HEK293 (cell line): ENCODE results near the gene DIP2C.

Source experiments
- CTCF ChIA-PET: fragments of 350-600 bp; formaldehyde crosslinking; extraction: SDS; loops from one replicate; lab custom pipeline; 2021; ENCODE audit warnings: antibody characterized with exemption; lab: Yijun Ruan, JAX
- POLR2A ChIA-PET: fragments of 300-600 bp; formaldehyde crosslinking; extraction: SDS; loops from one replicate; lab custom pipeline; 2020; ENCODE audit warnings: antibody characterized with exemption, inconsistent platforms; lab: Yijun Ruan, JAX
- H3K27ac ChIP-seq: fragments of 200-500 bp; sonication (Bioruptor generic); 2 replicates; pipeline ENCODE4 v1.5.1; 2014; ENCODE audit warnings: low read depth, low read length, control low read depth, inconsistent platforms; ENCODE audit errors: extremely low read depth
- H3K36me3 ChIP-seq, 2 experiments: fragments of 200-500 bp in 1 of 2; sonication (Bioruptor generic) in 1 of 2; 1 replicate in 1 of 2; 2 replicates in 1 of 2; pipeline ENCODE4 v1.5.1; 2014 to 2017; ENCODE audit warnings: inconsistent platforms in 2 of 2, low read length in 2 of 2; ENCODE audit not compliant: control insufficient read depth in 2 of 2, insufficient read depth in 1 of 2
- H3K4me1 ChIP-seq: fragments of 200-500 bp; sonication (Bioruptor generic); 2 replicates; pipeline ENCODE4 v1.5.1; 2014; ENCODE audit warnings: mild to moderate bottlenecking, low read length, inconsistent platforms; ENCODE audit not compliant: control insufficient read depth, insufficient read depth
- H3K4me3 ChIP-seq: 2 replicates; pipeline ENCODE4 v1.5.1; 2011; ENCODE audit warnings: low read depth, mild to moderate bottlenecking, control low read depth, low read length, moderate library complexity
- H3K9me3 ChIP-seq: fragments of 200-500 bp; sonication (Bioruptor generic); 2 replicates; pipeline ENCODE4 v1.5.1; 2014; ENCODE audit warnings: low read depth, low read length, inconsistent platforms; ENCODE audit not compliant: control insufficient read depth, insufficient read depth
- GLIS1 ChIP-seq: fragments of 450-650 bp; formaldehyde crosslinking; IDR thresholded peaks from 2 replicates; pipeline ENCODE4 v1.5.1; 2016; ENCODE audit warnings: missing biosample characterization, missing genetic modification characterization
- KLF16 ChIP-seq: fragments of 450-650 bp; formaldehyde crosslinking; IDR thresholded peaks from 2 replicates; pipeline ENCODE4 v1.5.1; 2017; ENCODE audit warnings: missing biosample characterization, missing genetic modification characterization
- MYNN ChIP-seq: fragments of 450-650 bp; formaldehyde crosslinking; IDR thresholded peaks from 2 replicates; pipeline ENCODE4 v1.5.1; 2016; ENCODE audit warnings: missing biosample characterization, missing genetic modification characterization, borderline replicate concordance
- REPIN1 ChIP-seq: fragments of 450-650 bp; formaldehyde crosslinking; IDR thresholded peaks from 2 replicates; pipeline ENCODE4 v1.5.1; 2017; ENCODE audit warnings: missing biosample characterization, missing genetic modification characterization, low read depth
- SCRT2 ChIP-seq: fragments of 450-650 bp; formaldehyde crosslinking; IDR thresholded peaks from 2 replicates; pipeline ENCODE4 v1.5.1; 2016; ENCODE audit warnings: missing biosample characterization, missing genetic modification characterization
- ZFHX2 ChIP-seq: fragments of 450-650 bp; formaldehyde crosslinking; conservative IDR thresholded peaks from 2 replicates; pipeline ENCODE4 v1.5.1; 2016; ENCODE audit warnings: missing biosample characterization, missing genetic modification characterization
- ZNF157 ChIP-seq: fragments of 450-650 bp; formaldehyde crosslinking; IDR thresholded peaks from 2 replicates; pipeline ENCODE4 v1.5.1; 2016; ENCODE audit warnings: missing biosample characterization, missing genetic modification characterization
- ZNF174 ChIP-seq: fragments of 450-650 bp; formaldehyde crosslinking; IDR thresholded peaks from 2 replicates; pipeline ENCODE4 v1.5.0; 2017; ENCODE audit warnings: missing biosample characterization, mild to moderate bottlenecking, missing genetic modification characterization
- ZNF311 ChIP-seq: fragments of 450-650 bp; formaldehyde crosslinking; IDR thresholded peaks from 2 replicates; pipeline ENCODE4 v1.5.1; 2017; ENCODE audit warnings: missing biosample characterization, missing genetic modification characterization, borderline replicate concordance
- ZNF600 ChIP-seq: fragments of 450-650 bp; formaldehyde crosslinking; IDR thresholded peaks from 2 replicates; pipeline ENCODE4 v1.5.1; 2016; ENCODE audit warnings: missing biosample characterization, missing genetic modification characterization
- TF ChIP-seq, protein P1 (sequence below): fragments of 450-650 bp; formaldehyde crosslinking; IDR thresholded peaks from 2 replicates; pipeline ENCODE4 v1.5.1; 2016; ENCODE audit warnings: missing biosample characterization, missing genetic modification characterization
- TF ChIP-seq, protein P2 (sequence below): fragments of 450-650 bp; formaldehyde crosslinking; IDR thresholded peaks from 2 replicates; pipeline ENCODE4 v1.5.1; 2017; ENCODE audit warnings: missing biosample characterization, missing genetic modification characterization
- TF ChIP-seq, protein P3 (sequence below): fragments of 450-650 bp; formaldehyde crosslinking; optimal IDR thresholded peaks from 2 replicates; pipeline ENCODE3; 2016; ENCODE audit warnings: missing biosample characterization, mild to moderate bottlenecking, missing genetic modification characterization
- TF ChIP-seq, protein P4 (sequence below): fragments of 450-650 bp; formaldehyde crosslinking; IDR thresholded peaks from 2 replicates; pipeline ENCODE4 v1.5.1; 2016; ENCODE audit warnings: missing biosample characterization, missing genetic modification characterization

DIP2C gene

DNA sequence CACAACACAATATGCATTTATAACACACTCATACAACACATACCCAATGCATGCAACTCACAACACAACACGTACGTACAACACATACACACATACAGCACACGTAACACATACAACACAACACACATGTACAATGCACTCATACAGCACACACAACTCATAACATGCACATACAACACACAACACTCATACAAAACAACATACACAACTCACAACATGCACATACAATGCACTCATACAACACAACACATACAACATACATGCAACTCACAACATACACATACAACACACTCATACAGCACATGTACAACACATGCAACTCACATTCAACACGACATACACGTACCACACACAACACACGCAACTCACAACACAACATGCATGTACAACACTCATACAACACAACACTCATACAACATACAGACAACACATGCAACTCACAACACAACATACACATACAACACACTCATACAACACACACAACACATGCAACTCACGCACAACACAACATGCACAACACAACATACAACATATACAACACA, 21.8 kb downstream of the DIP2C start (continued):
- TF ChIP-seq SCRT2 (tag by site-specific recombination) (no peak), KLF16 (tag by site-specific recombination) (no peak), ZNF157 (tag by site-specific recombination) (0 out of 2 replicates have a peak, but pooled peaks have one; percentile 11)
- TF ChIP-seq, protein P1, sequence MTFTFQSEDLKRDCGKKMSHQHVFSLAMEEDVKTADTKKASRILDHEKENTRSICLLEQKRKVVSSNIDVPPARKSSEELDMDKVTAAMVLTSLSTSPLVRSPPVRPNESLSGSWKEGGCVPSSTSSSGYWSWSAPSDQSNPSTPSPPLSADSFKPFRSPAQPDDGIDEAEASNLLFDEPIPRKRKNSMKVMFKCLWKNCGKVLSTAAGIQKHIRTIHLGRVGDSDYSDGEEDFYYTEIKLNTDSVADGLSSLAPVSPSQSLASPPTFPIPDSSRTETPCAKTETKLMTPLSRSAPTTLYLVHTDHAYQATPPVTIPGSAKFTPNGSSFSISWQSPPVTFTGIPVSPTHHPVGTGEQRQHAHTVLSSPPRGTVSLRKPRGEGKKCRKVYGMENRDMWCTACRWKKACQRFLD, result no peak
- TF ChIP-seq, all 188 proteins: peak for 4

DNA sequence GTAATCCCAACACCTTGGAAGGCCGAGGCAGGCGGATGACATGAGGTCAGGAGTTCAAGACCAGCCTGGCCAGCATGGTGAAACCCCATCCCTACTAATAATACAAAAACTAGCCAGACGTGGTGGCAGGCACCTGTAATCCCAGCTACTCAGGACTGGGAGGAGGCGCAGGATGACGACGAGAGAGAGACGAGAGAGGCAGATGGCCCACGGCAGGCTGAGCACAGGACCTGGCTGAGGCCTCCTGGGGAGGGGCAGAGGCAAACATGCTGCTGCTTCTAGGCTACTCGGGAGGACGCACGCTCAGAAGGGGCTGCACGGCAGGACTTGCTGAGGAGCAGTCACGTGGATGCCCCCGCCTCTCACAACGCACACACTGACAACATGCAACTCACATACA, 22.4 kb downstream of the DIP2C start:
- Histone ChIP-seq H3K4me3 (no peak overlapping the region), H3K4me1 (peaks cover 3% of the 10 kb centered on the region), H3K27ac (no peak overlapping the region), H3K36me3 (peaks cover 0 to 10% of the 10 kb centered on the region in 2 experiments; a peak in 1 of 3 replicates)
- CTCF ChIA-PET, result no interaction called here
- TF ChIP-seq ZNF600 (tag by site-specific recombination) (0 out of 2 replicates have a peak, but pooled peaks have one; percentile 12), GLIS1 (tag by site-specific recombination) (no peak)
- TF ChIP-seq, all 188 proteins: peak for 1
- POLR2A ChIA-PET, result no interaction called here
- no peaks in the 10 kb centered on the region for H3K9me3 ChIP-seq

DNA sequence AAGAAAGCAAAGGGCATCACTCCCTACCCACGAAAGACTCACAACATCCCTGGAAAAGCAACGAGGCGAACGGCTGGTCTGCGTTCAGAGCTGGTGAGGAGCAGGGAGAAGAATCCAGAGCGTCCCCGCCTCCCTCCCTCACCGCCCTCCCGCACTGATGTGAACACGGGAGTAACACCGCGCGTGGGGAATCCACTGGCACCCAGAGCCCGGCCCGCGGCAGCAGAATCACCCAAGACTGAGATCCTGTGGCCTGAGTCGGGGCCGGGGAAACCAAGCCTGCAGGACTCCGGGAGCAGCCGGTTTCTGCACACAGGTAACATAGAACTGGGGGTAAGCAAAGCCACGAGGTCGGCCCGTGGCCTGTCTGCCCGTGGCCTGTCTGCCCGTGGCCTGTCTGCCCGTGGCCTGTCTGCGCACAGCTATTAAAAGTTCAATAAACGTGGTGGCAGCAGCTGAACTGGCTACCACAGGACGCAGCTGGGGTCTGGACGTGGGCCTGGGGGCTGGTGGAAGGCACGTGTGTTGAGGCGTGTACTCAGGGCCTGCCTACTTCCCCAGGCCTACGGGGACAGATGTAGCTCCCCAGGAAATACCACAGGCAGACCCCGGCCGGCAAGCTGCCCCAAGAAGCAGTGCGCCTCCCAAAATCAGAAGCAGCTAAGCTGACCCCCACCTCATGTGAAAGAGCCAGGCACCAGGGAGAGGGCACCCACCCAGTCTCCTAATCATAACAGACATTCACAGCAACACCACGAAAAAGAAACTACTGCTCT, 23.0 kb downstream of the DIP2C start:
- TF ChIP-seq ZNF174, result no peak
- TF ChIP-seq REPIN1 (tag by site-specific recombination), result no peak
- TF ChIP-seq ZNF311 (tag by site-specific recombination), result no peak
- TF ChIP-seq, protein P2, sequence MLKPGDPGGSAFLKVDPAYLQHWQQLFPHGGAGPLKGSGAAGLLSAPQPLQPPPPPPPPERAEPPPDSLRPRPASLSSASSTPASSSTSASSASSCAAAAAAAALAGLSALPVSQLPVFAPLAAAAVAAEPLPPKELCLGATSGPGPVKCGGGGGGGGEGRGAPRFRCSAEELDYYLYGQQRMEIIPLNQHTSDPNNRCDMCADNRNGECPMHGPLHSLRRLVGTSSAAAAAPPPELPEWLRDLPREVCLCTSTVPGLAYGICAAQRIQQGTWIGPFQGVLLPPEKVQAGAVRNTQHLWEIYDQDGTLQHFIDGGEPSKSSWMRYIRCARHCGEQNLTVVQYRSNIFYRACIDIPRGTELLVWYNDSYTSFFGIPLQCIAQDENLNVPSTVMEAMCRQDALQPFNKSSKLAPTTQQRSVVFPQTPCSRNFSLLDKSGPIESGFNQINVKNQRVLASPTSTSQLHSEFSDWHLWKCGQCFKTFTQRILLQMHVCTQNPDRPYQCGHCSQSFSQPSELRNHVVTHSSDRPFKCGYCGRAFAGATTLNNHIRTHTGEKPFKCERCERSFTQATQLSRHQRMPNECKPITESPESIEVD (tag by site-specific recombination), result no peak
- TF ChIP-seq, protein P3, sequence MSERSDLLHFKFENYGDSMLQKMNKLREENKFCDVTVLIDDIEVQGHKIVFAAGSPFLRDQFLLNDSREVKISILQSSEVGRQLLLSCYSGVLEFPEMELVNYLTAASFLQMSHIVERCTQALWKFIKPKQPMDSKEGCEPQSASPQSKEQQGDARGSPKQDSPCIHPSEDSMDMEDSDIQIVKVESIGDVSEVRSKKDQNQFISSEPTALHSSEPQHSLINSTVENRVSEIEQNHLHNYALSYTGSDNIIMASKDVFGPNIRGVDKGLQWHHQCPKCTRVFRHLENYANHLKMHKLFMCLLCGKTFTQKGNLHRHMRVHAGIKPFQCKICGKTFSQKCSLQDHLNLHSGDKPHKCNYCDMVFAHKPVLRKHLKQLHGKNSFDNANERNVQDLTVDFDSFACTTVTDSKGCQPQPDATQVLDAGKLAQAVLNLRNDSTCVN, result no peak
- no peak for TF ChIP-seq ZFHX2 (tag by site-specific recombination)
- TF ChIP-seq MYNN (tag by site-specific recombination), result no peak
- TF ChIP-seq, protein P4, sequence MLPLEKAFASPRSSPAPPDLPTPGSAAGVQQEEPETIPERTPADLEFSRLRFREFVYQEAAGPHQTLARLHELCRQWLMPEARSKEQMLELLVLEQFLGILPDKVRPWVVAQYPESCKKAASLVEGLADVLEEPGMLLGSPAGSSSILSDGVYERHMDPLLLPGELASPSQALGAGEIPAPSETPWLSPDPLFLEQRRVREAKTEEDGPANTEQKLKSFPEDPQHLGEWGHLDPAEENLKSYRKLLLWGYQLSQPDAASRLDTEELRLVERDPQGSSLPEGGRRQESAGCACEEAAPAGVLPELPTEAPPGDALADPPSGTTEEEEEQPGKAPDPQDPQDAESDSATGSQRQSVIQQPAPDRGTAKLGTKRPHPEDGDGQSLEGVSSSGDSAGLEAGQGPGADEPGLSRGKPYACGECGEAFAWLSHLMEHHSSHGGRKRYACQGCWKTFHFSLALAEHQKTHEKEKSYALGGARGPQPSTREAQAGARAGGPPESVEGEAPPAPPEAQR, result no peak
- peak overlapping the region; percentile 60 for H3K27ac ChIP-seq
- POLR2A ChIA-PET, result no interaction called here
- peaks cover 4% of the 10 kb centered on the region for H3K4me1 ChIP-seq
- no peaks in the 10 kb centered on the region for H3K9me3 ChIP-seq
- peaks cover 0 to 10% of the 10 kb centered on the region in 2 experiments; a peak in 1 of 3 replicates for H3K36me3 ChIP-seq
- CTCF ChIA-PET, result interaction anchor here (0.5 kb wide), 1 partner anchor 84 kb away, joined by 4 read pairs; no protein-coding TSS in a partner anchor
- H3K4me3 ChIP-seq, result no peak overlapping the region
